Neural progenitor cell (in vitro differentiated cells): ENCODE results near the gene GFY. TPM values are rescaled to one million over a fixed set of nuclear protein-coding genes. Genes with fewer than 3 reads are reported as not detected.

Experiments used
- DNase-seq: peaks from one replicate; pipeline ENCODE4 v3.0.0-alpha.2; 2016; ENCODE audit warnings: low spot score
- H2AFZ ChIP-seq: fragments of 200-600 bp; sonication (generic); replicated peaks from 2 replicates; pipeline ENCODE4 v1.6.1; 2016; ENCODE audit warnings: antibody characterized with exemption
- H3F3A ChIP-seq: fragments of 200-600 bp; sonication (generic); 2 replicates; pipeline ENCODE4 v1.6.1; 2016; ENCODE audit warnings: antibody characterized with exemption, low read depth
- H3K27ac ChIP-seq: fragments of 200-600 bp; sonication (generic); 2 replicates; pipeline ENCODE4 v1.5.1; 2016; ENCODE audit warnings: mild to moderate bottlenecking
- H3K27me3 ChIP-seq: fragments of 200-600 bp; sonication (generic); 2 replicates; pipeline ENCODE4 v1.6.1; 2016; ENCODE audit warnings: mild to moderate bottlenecking, moderate library complexity
- H3K36me3 ChIP-seq: fragments of 200-600 bp; sonication (generic); 2 replicates; pipeline ENCODE4 v1.5.1; 2016
- H3K4me1 ChIP-seq: fragments of 200-600 bp; sonication (generic); 2 replicates; pipeline ENCODE4 v1.6.1; 2016; ENCODE audit warnings: mixed run types
- H3K4me2 ChIP-seq: fragments of 200-600 bp; sonication (generic); 2 replicates; pipeline ENCODE4 v1.6.1; 2016
- H3K4me3 ChIP-seq: fragments of 200-600 bp; sonication (generic); 2 replicates; pipeline ENCODE4 v1.5.1; 2016
- H3K79me2 ChIP-seq: fragments of 200-600 bp; sonication (generic); 2 replicates; pipeline ENCODE4 v1.6.1; 2016; ENCODE audit warnings: low read depth
- H3K9ac ChIP-seq: fragments of 200-600 bp; sonication (generic); 2 replicates; pipeline ENCODE4 v1.6.1; 2016
- H3K9me3 ChIP-seq: fragments of 200-600 bp; sonication (generic); 2 replicates; pipeline ENCODE4 v1.5.1; 2016; ENCODE audit warnings: low read depth
- H4K20me1 ChIP-seq: fragments of 200-600 bp; sonication (generic); 2 replicates; pipeline ENCODE4 v1.6.1; 2016; ENCODE audit warnings: low read depth
- H3K27ac Mint-ChIP-seq: 3 replicates; pipeline ENCODE4 v1.8.0; 2021; ENCODE audit warnings: mixed read lengths
- H3K27me3 Mint-ChIP-seq: 2 replicates; pipeline ENCODE4 v1.8.0; 2022; ENCODE audit warnings: low read depth, mild to moderate bottlenecking, inconsistent platforms, moderate library complexity, mixed read lengths; ENCODE audit not compliant: insufficient read depth
- H3K36me3 Mint-ChIP-seq: 3 replicates; pipeline ENCODE4 v1.8.0; 2021; ENCODE audit warnings: mixed read lengths
- H3K4me1 Mint-ChIP-seq: 3 replicates; pipeline ENCODE4 v1.8.0; 2021; ENCODE audit warnings: mixed read lengths
- H3K4me3 Mint-ChIP-seq: 3 replicates; pipeline ENCODE4 v1.8.0; 2021; ENCODE audit warnings: mild to moderate bottlenecking, moderate library complexity, mixed read lengths
- H3K9me3 Mint-ChIP-seq: 3 replicates; pipeline ENCODE4 v1.8.0; 2020; ENCODE audit warnings: mixed read lengths
- CTCF ChIP-seq: fragments of 200-600 bp; sonication (generic); IDR thresholded peaks from 2 replicates; pipeline ENCODE4 v1.5.1; 2017; ENCODE audit warnings: antibody characterized with exemption, mild to moderate bottlenecking
- EZH2 ChIP-seq: fragments of 200-600 bp; sonication (generic); IDR thresholded peaks from 2 replicates; pipeline ENCODE4 v1.6.1; 2017; ENCODE audit warnings: antibody characterized with exemption, mild to moderate bottlenecking, moderate library complexity
- EZH2phosphoT487 ChIP-seq: fragments of 200-600 bp; sonication (generic); IDR thresholded peaks from 2 replicates; pipeline ENCODE4 v1.6.1; 2017; ENCODE audit warnings: antibody characterized with exemption
- total RNA-seq: library from RNA; depleted of rRNA; stranded (reverse); fragments of >200 nt; gene quantifications from 2 replicates; pipeline ENCODE4 v1.2.3, GENCODE V29; 2015; ENCODE audit warnings: low replicate concordance

GFY gene
- total RNA-seq, 1 donor from 2014 or later = not detected

GRCh38 chr19:49435670-49436069 is 10.5 kb downstream of the GFY start:
- H3K27me3 Mint-ChIP-seq = peaks cover 76% of the 10 kb centered on the region
- H3K4me3 ChIP-seq = no peak overlapping the region
- peaks cover 2% of the 10 kb centered on the region for H3K36me3 Mint-ChIP-seq

GRCh38 chr19:49436381-49437017 is 11.3 kb downstream of the GFY start:
- H3K9me3 Mint-ChIP-seq = peaks cover 5% of the 10 kb centered on the region
- no peaks in the 10 kb centered on the region for H3K79me2 ChIP-seq

More at GRCh38 chr19:49435670-49436069, 10.5 kb downstream of the GFY start:
- H3K9me3 Mint-ChIP-seq = peaks cover 6% of the 10 kb centered on the region
- H3K27ac Mint-ChIP-seq = peak overlapping the region; percentile 23
- Histone ChIP-seq H3K9ac (no peak overlapping the region), H3F3A (peaks cover 41% of the 10 kb centered on the region), H3K27me3 (peaks cover 99% of the 10 kb centered on the region), H2AFZ (no peak overlapping the region), H3K27ac (no peak overlapping the region), H4K20me1 (peaks cover 5% of the 10 kb centered on the region), H3K9me3 (no peaks in the 10 kb centered on the region), H3K4me1 (peaks cover 9% of the 10 kb centered on the region), H3K79me2 (no peaks in the 10 kb centered on the region), H3K36me3 (no peaks in the 10 kb centered on the region), H3K4me2 (no peak overlapping the region)
- no peak for DNase-seq
- H3K4me1 Mint-ChIP-seq = peaks cover 17% of the 10 kb centered on the region
- H3K4me3 Mint-ChIP-seq = peak overlapping the region; percentile 58
- no peak for TF ChIP-seq CTCF
- TF ChIP-seq EZH2phosphoT487 = no peak
- TF ChIP-seq EZH2 = no peak

GRCh38 chr19:49437231-49437630 is 12.0 kb downstream of the GFY start:
- H3K27me3 Mint-ChIP-seq = peaks cover 78% of the 10 kb centered on the region
- no peak overlapping the region for H3K4me2 ChIP-seq
- no peak overlapping the region for H3K9ac ChIP-seq
- H3K36me3 ChIP-seq = no peaks in the 10 kb centered on the region
- no peak for DNase-seq
- no peaks in the 10 kb centered on the region for H3K79me2 ChIP-seq
- no peak overlapping the region for H3K4me3 Mint-ChIP-seq
- no peak overlapping the region for H2AFZ ChIP-seq
- peaks cover 3% of the 10 kb centered on the region for H3K9me3 Mint-ChIP-seq
- H3K4me3 ChIP-seq = no peak overlapping the region
- peaks cover 12% of the 10 kb centered on the region for H3K4me1 ChIP-seq
- H3K36me3 Mint-ChIP-seq = peaks cover 2% of the 10 kb centered on the region
- H3K27me3 ChIP-seq = peaks cover 100% of the 10 kb centered on the region
- H3F3A ChIP-seq = peaks cover 44% of the 10 kb centered on the region
- TF ChIP-seq EZH2 (peak; percentile 7), EZH2phosphoT487 (no peak)
- H3K4me1 Mint-ChIP-seq = peaks cover 23% of the 10 kb centered on the region
- no peaks in the 10 kb centered on the region for H3K9me3 ChIP-seq
- H4K20me1 ChIP-seq = peaks cover 6% of the 10 kb centered on the region
- no peak overlapping the region for H3K27ac Mint-ChIP-seq
- H3K27ac ChIP-seq = no peak overlapping the region

More at GRCh38 chr19:49436381-49437017, 11.3 kb downstream of the GFY start:
- DNase-seq = peak; percentile 91
- Histone ChIP-seq H3K27ac (no peak overlapping the region), H3K4me2 (no peak overlapping the region), H3K9ac (no peak overlapping the region), H3K36me3 (no peaks in the 10 kb centered on the region), H3K4me3 (no peak overlapping the region), H3F3A (peaks cover 44% of the 10 kb centered on the region), H2AFZ (no peak overlapping the region), H3K27me3 (peaks cover 100% of the 10 kb centered on the region), H3K9me3 (no peaks in the 10 kb centered on the region), H4K20me1 (peaks cover 6% of the 10 kb centered on the region), H3K4me1 (peaks cover 9% of the 10 kb centered on the region)
- TF ChIP-seq EZH2phosphoT487 = peak; percentile 25
- no peak for TF ChIP-seq CTCF
- peak; percentile 17 for TF ChIP-seq EZH2
- Mint-ChIP-seq H3K27ac (no peak overlapping the region), H3K27me3 (peaks cover 76% of the 10 kb centered on the region), H3K36me3 (peaks cover 2% of the 10 kb centered on the region), H3K4me3 (peak overlapping the region; percentile 58), H3K4me1 (peaks cover 18% of the 10 kb centered on the region)

GRCh38 chr19:49438261-49438660 is 13.1 kb downstream of the GFY start:
- H3K9me3 Mint-ChIP-seq = peaks cover 2% of the 10 kb centered on the region
- no peak overlapping the region for H3K27ac Mint-ChIP-seq
- H3K4me3 ChIP-seq = no peak overlapping the region
- DNase-seq = no peak
- no peak overlapping the region for H3K27ac ChIP-seq
- H3K4me3 Mint-ChIP-seq = no peak overlapping the region
- H3K9ac ChIP-seq = no peak overlapping the region
- H3K4me1 ChIP-seq = peaks cover 8% of the 10 kb centered on the region
- no peaks in the 10 kb centered on the region for H3K9me3 ChIP-seq
- no peak for TF ChIP-seq CTCF
- TF ChIP-seq EZH2phosphoT487 = no peak
- peaks cover 6% of the 10 kb centered on the region for H4K20me1 ChIP-seq
- peaks cover 94% of the 10 kb centered on the region for H3K27me3 ChIP-seq
- H3K4me2 ChIP-seq = no peak overlapping the region
- no peaks in the 10 kb centered on the region for H3K36me3 ChIP-seq
- H3K36me3 Mint-ChIP-seq = peaks cover 2% of the 10 kb centered on the region
- H3K79me2 ChIP-seq = no peaks in the 10 kb centered on the region
- H2AFZ ChIP-seq = no peak overlapping the region
- H3K4me1 Mint-ChIP-seq = peaks cover 25% of the 10 kb centered on the region
- peaks cover 76% of the 10 kb centered on the region for H3K27me3 Mint-ChIP-seq
- H3F3A ChIP-seq = peaks cover 44% of the 10 kb centered on the region
